ENCODE measurements around the gene ARHGEF7. TPM values are rescaled to one million over a fixed set of nuclear protein-coding genes. Genes with fewer than 3 reads are reported as not detected.

The ARHGEF7 gene
- total and polyA plus RNA-seq, 8 donors = 11.6 to 126 (median 49.7) TPM

- Histone ChIP-seq H3K27ac (peak overlapping the region in 3 of 5 donors; percentile 46 to 78 (median 55)), H3K9me3 (no peaks in the 10 kb centered on the region), H3K36me3 (peaks cover 0 to 20% (median 15%) of the 10 kb centered on the region in 4 donors), H3K4me3 (no peak overlapping the region), H3K4me1 (peaks cover 8 to 70% (median 31%) of the 10 kb centered on the region in 4 donors), H3K27me3 (no peaks in the 10 kb centered on the region)
- peak in 1 of 2 donors; percentile 44 for DNase-seq
- TF ChIP-seq POLR2AphosphoS5 (IDR thresholded peaks at IDR 0.05) (no peak), EP300 (IDR thresholded peaks at IDR 0.05) (no peak), POLR2A (IDR thresholded peaks at IDR 0.05) (no peak), CTCF (IDR thresholded peaks at IDR 0.05) (no peak)
- intact Hi-C loops (cut with DNase I; ENCODE audit: low total_unique reads) = loop anchor here (10.0 kb wide), 1 partner anchor 153 kb away; no protein-coding TSS in a partner anchor
- WGBS, 5 donors = 66 to 77% (median 70%) methylated on average over 13 of the region's 13 CpGs
Observed at GRCh38 chr13:111217641-111218040, 102.5 kb downstream of the ARHGEF7 start.

- TF ChIP-seq POLR2AphosphoS5 (IDR thresholded peaks at IDR 0.05) (peak in 1 of 3 donors; percentile 48), POLR2A (IDR thresholded peaks at IDR 0.05) (no peak), EP300 (IDR thresholded peaks at IDR 0.05) (no peak)
- DNase-seq = peak in 1 of 2 donors; percentile 45
- intact Hi-C loops (cut with DNase I; ENCODE audit: low total_unique reads) = loop anchor here (10.0 kb wide), 1 partner anchor 154 kb away; no protein-coding TSS in a partner anchor
- Histone ChIP-seq H3K27me3 (no peaks in the 10 kb centered on the region), H3K4me3 (no peak overlapping the region), H3K27ac (peak overlapping the region in 4 of 5 donors; percentile 38 to 78 (median 55)), H3K9me3 (no peaks in the 10 kb centered on the region), H3K4me1 (peaks cover 8 to 63% (median 32%) of the 10 kb centered on the region in 4 donors), H3K36me3 (peaks cover 0 to 20% (median 15%) of the 10 kb centered on the region in 4 donors)
- 28 to 48% (median 40%) methylated on average over 4 of the region's 4 CpGs for WGBS, 5 donors
Observed at GRCh38 chr13:111219280-111219679, 104.2 kb downstream of the ARHGEF7 start.

GRCh38 chr13:111219950-111220349 lies 104.8 kb downstream of the ARHGEF7 start:
- Histone ChIP-seq H3K4me1 (peaks cover 8 to 60% (median 30%) of the 10 kb centered on the region in 4 donors), H3K27ac (peak overlapping the region in 3 of 5 donors; percentile 51 to 78 (median 64)), H3K36me3 (peaks cover 0 to 20% (median 15%) of the 10 kb centered on the region in 4 donors), H3K9me3 (no peaks in the 10 kb centered on the region), H3K4me3 (no peak overlapping the region), H3K27me3 (no peaks in the 10 kb centered on the region)
- intact Hi-C loops (cut with DNase I; ENCODE audit: low total_unique reads) = loop anchor here (10.0 kb wide), 2 partner anchors 65 to 155 kb away; no protein-coding TSS in a partner anchor
- whole genome bisulfite sequencing, 5 donors = 80 to 86% (median 83%) methylated on average over 8 of the region's 8 CpGs
- no peak for DNase-seq
- TF ChIP-seq CTCF (IDR thresholded peaks at IDR 0.05) (no peak), POLR2AphosphoS5 (IDR thresholded peaks at IDR 0.05) (no peak), EP300 (IDR thresholded peaks at IDR 0.05) (no peak), POLR2A (IDR thresholded peaks at IDR 0.05) (no peak)

- WGBS, 5 donors = 93 to 98% (median 96%) methylated on average over 6 of the region's 6 CpGs
- peaks cover 0 to 13% (median 4%) of the 10 kb centered on the region in 4 donors for H3K4me1 ChIP-seq
- H3K36me3 ChIP-seq = peaks cover 5 to 39% (median 24%) of the 10 kb centered on the region in 4 donors
- intact Hi-C loops (cut with DNase I; ENCODE audit: low total_unique reads) = loop anchor here (10.0 kb wide), 1 partner anchor 70 kb away; no protein-coding TSS in a partner anchor
- no peak for DNase-seq
- no peak overlapping the region for H3K4me3 ChIP-seq
- no peaks in the 10 kb centered on the region for H3K9me3 ChIP-seq
- H3K27ac ChIP-seq = no peak overlapping the region
- H3K27me3 ChIP-seq = no peaks in the 10 kb centered on the region
- TF ChIP-seq POLR2AphosphoS5 (IDR thresholded peaks at IDR 0.05) (no peak), POLR2A (IDR thresholded peaks at IDR 0.05) (no peak), CTCF (IDR thresholded peaks at IDR 0.05) (no peak), EP300 (IDR thresholded peaks at IDR 0.05) (no peak)
Observed at GRCh38 chr13:111225166-111225565, 110.1 kb downstream of the ARHGEF7 start.

All from stomach (tissue), 9 donors.